Lung microvascular endothelial cell (primary cell): Measurements from ENCODE around the gene ZNF689. TPM values are rescaled to one million over a fixed set of nuclear protein-coding genes. Genes with fewer than 3 reads are reported as not detected.

Experiments
- DNase-seq, 2 donors: peaks; one replicate each; pipeline versions ENCODE4 v3.0.0 to v3.0.0-alpha.2; 2010; ENCODE audit warnings: low read depth in 2 of 2
- total RNA-seq: library from RNA; depleted of rRNA; stranded (reverse); fragments of >200 nt; gene quantifications from 2 replicates; pipeline ENCODE4 v1.2.1, GENCODE V29; 2014

The ZNF689 gene
- total RNA-seq, 1 donor from 2014 or later, result 4.0 TPM

DNA sequence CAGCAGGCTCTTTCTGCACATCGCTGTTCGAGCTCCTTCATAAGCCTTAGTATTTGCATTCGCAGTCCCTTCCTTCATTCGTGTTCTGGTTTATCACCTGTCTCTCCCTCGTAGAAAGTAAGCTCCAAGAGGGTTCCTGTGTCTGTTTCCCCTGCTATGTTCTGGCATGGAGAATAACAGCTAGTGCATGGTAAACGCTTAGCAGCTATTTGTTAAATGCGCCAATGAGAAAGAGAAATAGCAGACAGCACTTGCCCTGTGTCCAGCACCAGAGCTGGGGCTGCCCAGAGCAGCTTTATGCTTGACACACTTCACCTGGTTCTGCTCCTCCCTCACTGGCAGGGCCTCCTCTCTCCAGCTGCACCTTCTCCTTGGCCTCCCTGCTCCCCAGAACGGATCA, 44.2 kb downstream of the ZNF689 start:
- DNase-seq, result no peak

DNA sequence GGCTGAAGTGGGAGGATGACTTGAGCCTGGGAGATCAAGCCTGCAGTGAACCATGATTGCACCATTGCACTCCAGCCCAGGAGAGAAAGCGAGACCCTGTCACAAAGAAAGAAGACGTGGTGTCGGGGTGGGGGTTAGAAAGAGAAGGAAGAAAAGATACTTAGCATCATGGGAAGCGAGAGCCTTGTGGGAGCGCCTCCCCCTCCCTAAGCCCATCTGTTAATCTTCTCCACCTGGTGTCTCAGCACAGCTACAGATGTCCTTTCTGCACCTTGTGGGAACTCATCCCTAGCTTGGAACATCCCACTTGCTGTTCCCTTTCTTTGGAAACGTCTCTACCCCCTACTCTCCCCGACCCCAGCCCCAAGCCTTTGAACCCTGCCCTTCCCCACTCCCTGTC, 44.7 kb downstream of the ZNF689 start:
- no peak for DNase-seq

- no peak for DNase-seq
Observed at GRCh38 chr16:30562021-30562420, 48.2 kb downstream of the ZNF689 start.

- DNase-seq, result peak; percentile 35 to 54
Observed at GRCh38 chr16:30561089-30561816, 48.9 kb downstream of the ZNF689 start.

DNA sequence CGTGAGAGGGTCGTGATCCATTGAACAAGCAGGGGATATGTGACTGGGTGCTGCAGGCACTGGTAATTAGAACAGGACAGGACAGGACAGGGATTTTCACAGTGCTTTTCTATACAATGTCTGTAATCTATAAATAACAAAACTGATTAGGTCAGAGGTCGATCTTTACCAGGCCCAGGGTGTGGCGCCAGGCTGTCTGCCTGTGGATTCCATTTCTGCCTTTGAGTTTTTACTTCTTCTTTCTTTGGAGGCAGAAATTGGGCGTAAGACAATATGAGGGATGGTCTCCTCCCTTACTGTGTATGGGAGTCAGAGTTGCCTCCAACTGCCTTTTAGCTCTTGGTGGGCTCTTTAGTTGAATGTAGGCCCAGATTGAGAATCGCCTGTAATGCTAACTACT, 50.5 kb downstream of the ZNF689 start:
- DNase-seq, result no peak

GRCh38 chr16:30558789-30559377, 51.3 kb downstream of the ZNF689 start:
- DNase-seq, result no peak

DNA sequence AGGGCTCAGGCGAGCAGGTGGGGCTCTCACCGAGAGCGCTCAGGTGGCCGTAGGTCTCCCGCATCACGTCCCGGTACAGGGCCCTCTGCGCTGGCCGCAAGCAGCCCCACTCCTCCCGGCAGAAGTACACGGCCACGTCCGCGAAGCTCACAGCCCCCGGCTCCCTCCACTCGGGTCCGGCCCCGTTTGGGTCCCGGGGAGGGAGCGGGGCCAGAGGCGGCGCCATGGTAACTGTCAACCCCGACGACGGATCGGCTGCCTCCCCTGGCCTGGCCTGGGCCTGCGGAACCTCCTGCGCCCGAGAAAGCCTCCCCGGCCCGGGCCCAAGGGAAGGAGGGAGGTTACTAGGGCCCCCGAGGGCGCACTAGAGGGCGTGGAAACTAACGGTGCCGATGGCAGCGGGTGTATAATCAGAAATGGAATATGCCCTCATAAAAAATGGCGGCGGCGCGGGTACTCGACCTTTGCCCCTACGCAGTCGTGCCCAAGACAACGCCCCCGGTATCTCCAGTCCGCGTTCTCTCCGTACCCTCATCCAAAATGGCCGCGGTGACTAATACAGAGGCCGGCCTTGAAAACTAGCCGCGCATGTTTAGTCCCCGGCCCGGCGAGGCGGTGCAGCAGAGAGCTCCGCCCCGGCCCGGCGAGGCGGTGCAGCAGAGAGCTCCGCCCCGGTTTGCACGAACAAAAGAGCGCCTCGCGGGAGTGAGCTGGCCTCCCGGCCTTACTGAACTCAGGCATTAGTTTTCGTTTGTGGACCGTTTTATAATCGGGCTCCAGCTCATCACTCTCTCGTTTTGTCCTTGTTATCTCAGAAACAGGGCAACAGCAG, 52.0 kb downstream of the ZNF689 start, which contains the start of gene ZNF764:
Gene ZNF764, minus strand, starts transcription at position 418 of the 832 bp plus-strand sequence. Its CDS starts 192 bp downstream, at position 226.
- DNase-seq, result peak; percentile 98

DNA sequence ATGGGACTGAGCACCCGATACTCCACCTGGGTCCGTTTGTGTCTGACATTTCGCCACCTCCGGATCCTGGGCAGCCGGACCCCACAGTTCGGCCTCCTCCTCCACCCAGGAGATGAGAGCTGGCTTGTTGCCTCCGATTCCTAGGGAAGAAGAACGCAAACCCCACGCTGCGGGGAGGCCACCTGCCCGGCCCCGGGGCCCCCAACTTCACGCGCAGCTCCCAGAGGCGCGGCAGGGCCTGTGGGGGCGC, 52.6 kb downstream of the ZNF689 start:
- no peak for DNase-seq

GRCh38 chr16:30556125-30556473, 54.1 kb downstream of the ZNF689 start:
- DNase-seq, result no peak

- DNase-seq, result no peak
Observed at GRCh38 chr16:30555315-30556124, 54.7 kb downstream of the ZNF689 start.

GRCh38 chr16:30554557-30555314, 55.5 kb downstream of the ZNF689 start:
- DNase-seq, result peak in 1 of 2 donors; percentile 20

DNA sequence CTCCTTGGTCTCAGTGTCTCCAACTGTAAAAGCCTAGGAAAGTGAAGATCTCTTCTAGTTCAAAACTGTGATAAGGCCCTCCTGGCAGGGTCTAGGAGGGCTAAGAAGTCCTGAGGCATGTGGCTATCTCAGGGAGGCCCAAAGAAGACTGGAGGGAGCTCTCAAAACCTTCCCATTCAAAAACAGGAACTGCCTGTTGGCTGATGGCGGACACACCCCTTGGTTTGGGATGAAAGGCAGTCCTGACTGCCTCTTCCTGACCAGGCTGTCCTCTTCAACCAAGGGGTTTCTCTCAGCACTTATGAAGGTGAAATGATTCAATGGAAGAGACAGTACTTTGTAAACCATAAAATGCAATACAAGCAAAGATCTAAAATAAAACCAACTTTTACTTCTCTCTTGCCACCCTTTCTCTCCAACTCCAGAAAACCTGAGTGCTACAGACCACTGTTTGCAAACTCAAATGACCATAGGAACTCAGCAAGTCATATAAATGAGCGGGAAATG, 56.7 kb downstream of the ZNF689 start:
- no peak for DNase-seq

- no peak for DNase-seq
Observed at GRCh38 chr16:30552956-30553355, 57.2 kb downstream of the ZNF689 start.

Other genes starting within 250 kb of the ZNF689 start
- 16.6 and 22.4 TPM in 2 replicates for gene TBC1D10B, start 239.9 kb downstream of the ZNF689 start, total RNA-seq
- not detected in 2 replicates for gene MYL11, start 235.6 kb downstream of the ZNF689 start, total RNA-seq
- 0.20 TPM in 1 of 2 replicates, not detected in the other for gene SEPTIN1, start 227.8 kb downstream of the ZNF689 start, total RNA-seq
- 11.1 and 11.6 TPM in 2 replicates for gene ZNF48, start 215.0 kb downstream of the ZNF689 start, total RNA-seq
- 8.3 and 10.5 TPM in 2 replicates for gene ZNF771, start 202.8 kb downstream of the ZNF689 start, total RNA-seq
- 54.8 and 57.5 TPM in 2 replicates for gene DCTPP1, start 180.4 kb downstream of the ZNF689 start, total RNA-seq
- gene SEPHS2, start 164.5 kb downstream of the ZNF689 start, total RNA-seq, result 11.8 and 17.9 TPM in 2 replicates
- not detected in 2 replicates for gene ITGAL, start 137.6 kb downstream of the ZNF689 start, total RNA-seq
- gene ZNF768, start 83.8 kb downstream of the ZNF689 start, total RNA-seq, result 11.3 and 17.9 TPM in 2 replicates
- 4.8 and 7.7 TPM in 2 replicates for gene ZNF747, start 75.5 kb downstream of the ZNF689 start, total RNA-seq
- gene ZNF764, start 52.0 kb downstream of the ZNF689 start, total RNA-seq, result 2.0 and 3.2 TPM in 2 replicates
- 5.0 and 5.4 TPM in 2 replicates for gene ZNF688, start 38.7 kb downstream of the ZNF689 start, total RNA-seq
- gene ZNF785, start 24.7 kb downstream of the ZNF689 start, total RNA-seq, result 5.4 and 9.9 TPM in 2 replicates
- 4.1 and 4.4 TPM in 2 replicates for gene PRR14, start 40.6 kb upstream of the ZNF689 start, total RNA-seq
- gene FBRS, start 48.0 kb upstream of the ZNF689 start, total RNA-seq, result 7.8 and 13.3 TPM in 2 replicates
- gene SRCAP, start 88.8 kb upstream of the ZNF689 start, total RNA-seq, result 16.6 and 24.8 TPM in 2 replicates
- 8.9 and 10.7 TPM in 2 replicates for gene PHKG2, start 138.0 kb upstream of the ZNF689 start, total RNA-seq
- 0.40 and 0.87 TPM in 2 replicates for gene CFAP119, start 151.7 kb upstream of the ZNF689 start, total RNA-seq
- 32.7 and 42.5 TPM in 2 replicates for gene RNF40, start 151.9 kb upstream of the ZNF689 start, total RNA-seq
- 3.9 and 5.2 TPM in 2 replicates for gene ZNF629, start 176.8 kb upstream of the ZNF689 start, total RNA-seq